HG03175 (cell line): ENCODE results near the gene BCL11B.

ENCODE experiments used
- ATAC-seq: cut with Tn5 transposase; IDR thresholded peaks from one replicate; pipeline ENCODE4 v1.9.1; 2021; ENCODE audit warnings: mild to moderate bottlenecking, moderate library complexity; ENCODE audit not compliant: unreplicated experiment

BCL11B gene

GRCh38 chr14:99256483-99256874 is 15.5 kb downstream of the BCL11B start:
- ATAC-seq, result no peak

DNA sequence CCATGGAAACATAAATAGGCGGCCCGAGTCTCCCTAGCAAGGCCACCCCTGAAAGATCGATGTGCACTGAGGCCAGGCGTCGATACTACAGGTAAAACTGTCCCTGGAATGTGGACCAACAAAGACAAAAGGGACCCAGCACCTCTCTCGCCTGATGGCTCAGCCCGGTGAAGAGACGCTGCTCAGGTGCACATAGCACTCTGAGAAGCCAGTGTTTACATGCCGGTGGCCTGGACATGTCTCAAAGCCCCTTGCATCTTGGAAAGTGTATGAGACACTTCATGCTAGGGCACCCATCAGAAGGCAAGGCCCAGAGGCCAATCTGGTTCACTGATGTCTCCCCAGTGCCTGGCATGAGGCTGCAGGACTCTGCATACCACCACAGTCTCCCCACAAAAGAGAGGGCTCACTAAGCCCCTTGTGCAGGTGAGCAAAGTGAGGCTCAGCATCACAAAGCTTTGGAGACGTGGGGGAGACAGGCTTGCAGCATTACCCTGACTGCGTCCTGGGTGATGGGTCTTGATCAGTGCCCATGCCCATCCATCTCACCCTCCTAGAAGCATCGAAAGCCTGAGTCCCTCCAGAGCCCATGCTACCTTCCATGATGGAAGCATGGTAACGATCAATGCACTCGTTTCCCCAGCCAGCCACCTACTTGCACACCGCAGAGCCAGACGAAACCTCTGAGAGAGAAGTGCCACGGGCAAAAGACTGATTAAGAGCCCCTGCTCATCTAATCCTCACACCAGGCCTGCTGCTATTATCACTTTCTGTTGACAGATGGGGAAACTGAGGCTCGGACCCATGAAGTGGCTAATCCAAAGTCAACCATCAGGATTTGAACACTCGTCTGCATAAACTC is 16.1 kb downstream of the BCL11B start:
- no peak for ATAC-seq

DNA sequence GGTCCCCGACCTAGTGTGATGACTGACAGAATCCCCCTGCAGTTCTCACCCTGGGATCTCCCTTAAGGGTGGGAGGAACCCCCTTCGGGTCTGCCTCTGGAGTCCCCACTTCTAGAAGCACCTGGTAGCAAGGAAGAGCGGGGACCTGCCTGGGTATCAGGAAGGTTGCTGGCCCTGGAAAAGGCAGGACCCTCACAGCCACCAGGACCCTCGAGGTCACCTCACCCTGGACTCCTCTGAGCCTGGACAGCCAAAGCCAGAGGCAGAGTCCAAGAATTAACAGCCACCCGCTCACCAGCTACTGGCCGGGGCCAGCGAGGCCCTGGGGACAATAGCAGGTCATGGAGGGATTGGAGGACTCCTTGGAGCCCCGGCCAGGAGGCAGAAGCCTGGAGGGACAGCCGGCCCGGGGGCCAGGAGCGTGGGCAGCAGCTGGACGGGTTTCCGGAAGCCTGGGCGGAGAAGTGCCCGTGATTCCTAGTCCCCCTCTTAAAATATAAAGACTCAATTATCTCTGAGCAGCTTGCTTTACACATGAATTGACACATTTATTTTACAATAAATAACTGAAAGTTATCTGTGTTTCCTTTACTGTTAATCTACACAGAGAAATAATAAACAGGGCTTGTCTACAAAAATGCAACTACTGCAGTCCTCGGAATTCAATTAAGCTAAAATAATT is 17.5 kb downstream of the BCL11B start:
- no peak for ATAC-seq

GRCh38 chr14:99253890-99254289 is 18.1 kb downstream of the BCL11B start:
- no peak for ATAC-seq

DNA sequence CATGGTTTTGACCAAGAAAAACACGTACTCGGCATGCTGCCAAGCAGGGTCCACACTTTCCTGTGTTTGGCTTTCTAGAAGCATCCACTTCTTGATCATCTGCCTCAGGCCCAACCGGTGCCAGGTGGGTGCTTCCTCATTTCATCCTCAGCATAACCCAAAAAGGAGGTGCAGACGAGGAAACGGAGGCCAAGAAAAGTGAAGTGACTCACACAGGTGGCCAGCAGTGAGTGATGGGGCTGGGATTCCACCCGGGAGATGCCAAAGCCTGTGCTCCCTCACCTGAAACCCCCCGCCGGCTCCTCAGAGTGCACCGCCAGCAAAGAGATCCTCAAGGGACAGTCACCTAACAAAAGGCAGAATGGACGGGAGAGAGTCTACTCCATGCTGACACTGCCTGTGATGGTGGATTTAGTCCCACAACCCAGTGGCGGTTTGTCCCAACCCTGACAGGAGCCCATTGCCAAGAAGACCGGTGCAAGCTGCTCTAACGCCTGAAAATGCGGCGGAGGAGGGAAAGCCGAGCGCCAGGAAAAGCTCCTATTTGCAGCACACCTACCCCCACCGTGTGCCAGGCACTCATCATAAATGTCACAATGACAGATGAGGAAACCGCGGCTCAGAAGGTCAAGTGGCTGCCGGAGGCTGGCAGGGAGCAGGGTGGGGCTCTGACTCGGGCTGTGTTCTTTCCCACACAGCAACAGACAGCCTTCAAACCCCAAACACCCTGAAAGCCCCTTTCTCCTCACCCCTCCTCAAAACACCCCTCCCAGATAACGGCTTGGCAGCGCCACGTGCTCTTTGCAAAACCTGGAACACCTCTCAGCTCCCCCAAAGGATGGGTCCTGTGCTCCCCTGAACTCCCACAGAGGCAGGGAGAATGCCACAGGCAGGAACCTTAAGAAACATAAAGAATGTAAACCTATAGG is 18.8 kb downstream of the BCL11B start:
- no peak for ATAC-seq

- no peak for ATAC-seq
Measured at GRCh38 chr14:99252443-99252939, 19.5 kb downstream of the BCL11B start.

- no peak for ATAC-seq
Measured at GRCh38 chr14:99251721-99252120, 20.3 kb downstream of the BCL11B start.

DNA sequence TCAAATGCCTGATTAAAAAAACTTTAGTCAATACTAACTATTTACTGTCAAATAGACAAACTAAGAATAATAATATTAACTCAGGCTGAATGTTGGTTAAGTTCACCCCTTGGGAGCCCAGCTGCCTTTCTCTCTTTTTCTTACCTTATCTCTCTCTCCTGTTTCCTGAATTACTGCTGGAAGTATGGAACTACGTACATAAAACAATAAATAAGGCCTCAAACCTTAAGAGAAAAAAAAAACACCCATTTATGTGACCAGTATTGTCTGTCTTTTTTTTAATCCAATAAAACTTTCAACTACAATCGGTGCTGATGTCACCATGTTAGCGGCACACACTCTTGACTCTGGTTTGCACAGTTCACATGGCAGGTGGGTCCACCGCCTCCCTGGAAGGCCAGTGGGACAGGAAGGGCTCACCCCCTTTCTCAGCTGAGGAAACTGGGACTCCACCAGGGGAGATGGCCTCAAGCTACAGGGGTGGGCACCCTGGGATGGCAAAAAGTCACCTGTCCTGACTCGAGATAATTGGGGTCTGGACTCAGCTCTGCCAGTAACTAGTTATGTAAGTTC is 21.3 kb downstream of the BCL11B start:
- ATAC-seq, result no peak

GRCh38 chr14:99249389-99249788 is 22.6 kb downstream of the BCL11B start:
- no peak for ATAC-seq

- no peak for ATAC-seq
Measured at GRCh38 chr14:99248761-99249171, 23.2 kb downstream of the BCL11B start.

DNA sequence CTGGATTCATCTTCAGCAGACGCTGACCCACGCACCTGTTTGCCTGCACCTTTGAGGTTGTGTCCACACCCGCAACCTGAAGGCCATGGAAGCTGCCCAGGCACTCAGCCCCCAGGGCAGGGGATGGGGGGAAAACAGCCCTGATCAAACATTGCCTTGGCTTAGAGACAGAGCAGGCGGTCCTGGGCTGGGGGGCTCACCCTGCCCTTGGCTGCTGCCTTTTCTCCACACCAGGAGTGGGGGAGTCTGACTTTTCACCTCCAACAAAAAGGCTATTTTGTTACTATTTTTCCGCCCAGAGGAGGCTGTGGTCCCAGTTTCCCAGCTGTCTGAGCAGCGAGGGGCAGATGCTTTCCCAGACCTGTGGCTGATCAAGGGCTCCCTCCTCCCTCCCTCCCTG is 24.2 kb downstream of the BCL11B start:
- no peak for ATAC-seq

DNA sequence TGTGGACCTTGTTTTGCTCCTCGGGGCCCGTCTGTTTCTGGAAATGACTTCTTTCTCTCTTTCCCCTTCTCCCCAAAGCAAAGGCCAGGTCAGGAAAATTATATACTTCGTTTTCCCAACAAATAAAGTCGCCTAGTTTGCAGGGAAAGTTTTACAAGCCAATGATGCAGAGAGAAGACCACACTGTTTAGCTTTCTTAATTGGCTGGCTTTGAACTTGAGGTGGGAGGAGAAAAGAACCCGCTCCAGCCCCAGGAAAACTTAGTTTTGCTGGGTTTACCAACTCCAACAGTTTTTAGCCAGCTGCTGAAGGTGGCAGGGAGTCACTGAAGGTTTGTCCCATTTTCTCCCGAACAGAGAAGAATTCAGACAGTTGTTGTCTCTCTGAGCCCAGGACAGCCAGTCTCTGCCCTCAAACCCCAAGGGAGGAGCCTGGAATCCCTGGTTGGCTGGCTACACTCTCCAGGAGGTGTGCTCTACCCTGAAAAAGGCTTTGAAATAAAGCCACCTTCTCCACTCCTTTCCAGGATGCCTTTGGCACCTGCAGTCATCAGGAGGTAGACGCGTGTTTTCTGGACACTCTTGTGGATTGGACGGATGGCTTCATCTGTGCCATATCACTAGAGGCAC is 24.8 kb downstream of the BCL11B start:
- no peak for ATAC-seq

DNA sequence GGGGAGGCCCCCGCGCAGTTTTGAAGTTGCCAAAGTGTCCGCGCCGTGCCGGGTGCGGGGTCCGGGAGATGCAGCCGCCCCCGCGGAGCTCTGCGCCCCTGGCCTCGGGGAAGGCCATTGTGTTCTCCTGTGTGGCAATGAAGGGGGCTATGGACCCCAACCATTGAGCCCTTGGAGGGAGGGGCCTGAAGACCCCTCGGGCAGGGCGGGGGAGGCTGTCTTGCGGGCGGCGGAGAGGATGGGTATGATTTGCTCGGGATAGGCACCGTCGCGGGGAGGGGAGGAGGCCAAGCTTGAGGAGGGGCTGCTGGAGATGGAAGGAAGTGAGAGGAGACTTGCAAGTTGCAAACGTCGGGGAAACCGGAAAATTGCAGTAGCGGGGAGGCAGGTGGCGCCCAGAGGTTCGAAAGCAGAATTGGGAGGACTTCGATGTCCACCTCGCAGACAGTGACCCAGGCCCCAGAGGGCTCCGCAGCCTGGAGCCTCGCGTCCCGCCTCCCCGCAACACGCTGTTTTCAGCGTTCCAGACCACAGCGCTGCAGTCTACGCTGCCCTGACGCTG is 25.4 kb downstream of the BCL11B start:
- ATAC-seq, result no peak

DNA sequence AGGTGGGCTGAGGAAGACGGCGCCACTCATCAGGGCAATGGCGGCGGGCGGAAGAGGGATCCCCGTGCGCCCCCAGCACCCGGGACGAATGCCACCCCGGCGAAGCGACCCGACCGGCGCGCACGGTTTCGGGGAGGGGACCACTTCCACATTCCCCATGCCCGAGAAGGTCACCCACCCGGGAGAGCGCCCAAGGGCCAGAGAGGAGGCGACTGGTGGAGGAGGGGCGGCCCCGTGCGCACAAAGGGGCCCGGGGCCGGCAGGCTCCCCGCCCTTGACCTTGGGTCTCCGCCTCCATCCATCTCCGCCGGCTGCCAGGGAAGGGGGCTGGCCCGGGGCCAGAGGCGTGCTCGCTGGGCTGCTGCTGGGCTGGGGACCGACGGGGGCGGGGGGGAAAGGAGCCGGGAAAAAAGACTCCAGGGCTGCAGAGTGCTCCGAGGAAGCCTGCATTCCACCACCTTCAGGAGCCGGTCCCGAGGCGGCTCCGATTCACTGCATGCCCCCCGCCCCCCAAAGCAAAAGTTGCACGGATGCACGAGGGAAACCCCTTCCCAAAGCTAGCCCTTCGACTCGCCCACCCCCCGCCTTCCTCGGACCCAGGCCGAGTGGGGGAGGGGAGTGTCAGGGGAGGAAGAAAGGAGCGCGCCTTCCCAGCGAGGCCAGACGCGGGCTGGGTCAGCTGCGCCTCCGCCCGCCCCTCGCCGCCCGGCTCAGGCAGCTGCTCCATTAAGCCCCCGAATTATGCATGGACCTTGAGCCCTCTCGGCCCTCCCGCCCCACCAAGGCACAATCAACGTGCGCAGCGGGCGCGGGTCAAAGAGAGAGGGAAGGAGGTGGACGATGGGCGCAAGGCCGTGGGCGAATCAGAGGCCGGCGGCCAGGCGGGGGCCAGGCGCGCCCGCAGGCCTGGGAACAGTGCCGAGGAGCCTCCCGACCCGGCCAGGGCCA is 26.2 kb downstream of the BCL11B start:
- no peak for ATAC-seq

GRCh38 chr14:99244941-99245563 is 26.9 kb downstream of the BCL11B start:
- ATAC-seq, result no peak

GRCh38 chr14:99244367-99244901 is 27.6 kb downstream of the BCL11B start:
- ATAC-seq, result no peak

DNA sequence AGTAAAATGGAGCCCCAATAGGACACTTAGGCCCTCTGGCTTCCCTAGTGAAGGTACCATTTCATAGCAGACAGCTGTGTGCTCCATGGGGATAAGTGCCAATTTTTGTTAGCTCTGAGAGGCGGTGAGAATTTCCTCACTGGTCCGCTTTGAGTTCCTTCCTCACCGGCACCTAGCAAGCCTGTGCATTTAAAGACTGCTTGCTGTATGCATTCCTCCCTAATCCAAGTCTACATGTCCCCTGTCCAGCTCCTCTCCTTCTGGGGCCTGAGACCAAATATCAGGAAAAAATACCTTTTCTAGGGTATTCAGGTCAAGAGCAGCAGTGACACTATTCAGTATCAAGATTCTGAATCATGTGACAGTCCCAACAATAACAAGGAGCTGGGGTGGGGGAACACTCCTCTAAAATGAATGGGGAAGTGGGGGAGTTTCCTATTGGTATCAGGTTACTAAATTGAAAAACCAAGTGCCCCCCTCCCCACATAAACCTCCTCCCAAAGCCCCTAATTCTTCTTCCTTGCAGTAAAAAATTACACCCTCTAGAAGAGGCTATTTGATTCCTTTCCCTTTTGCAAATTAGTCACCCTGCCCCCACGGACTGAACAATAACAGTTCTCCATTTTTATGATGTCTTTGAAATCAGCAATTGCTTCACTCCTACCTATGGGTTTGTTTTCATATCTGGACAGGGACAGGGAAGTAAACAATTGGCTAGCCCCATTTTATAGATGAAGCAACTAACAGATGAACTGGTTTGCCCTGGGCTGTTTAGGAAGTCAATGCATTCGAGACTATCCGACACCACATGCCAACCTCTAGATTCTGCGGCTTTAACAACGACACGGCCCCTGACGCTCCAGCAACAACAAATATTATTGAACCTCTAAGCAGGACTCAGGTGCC is 28.9 kb downstream of the BCL11B start:
- ATAC-seq, result no peak
